ENCODE measurements around the gene MTFMT.
"Not testable (repeated sequence)": the region's sequence is repeated elsewhere in the genome, so short reads cannot be mapped to it uniquely, and the experiment has no call there.

Gene MTFMT

GRCh38 chr15:65059931-65060596 is 30.6 kb upstream of the MTFMT start:
- DNase-seq: no peak

- DNase-seq: no peak
Observed at GRCh38 chr15:65059369-65059750, 29.9 kb upstream of the MTFMT start.

GRCh38 chr15:65058394-65059368 is 29.2 kb upstream of the MTFMT start:
- DNase-seq: no peak

GRCh38 chr15:65057549-65057940 is 28.1 kb upstream of the MTFMT start:
- no peak for DNase-seq

- no peak for DNase-seq
Observed at GRCh38 chr15:65056868-65057548, 27.6 kb upstream of the MTFMT start.

GRCh38 chr15:65056106-65056505 is 26.7 kb upstream of the MTFMT start:
- no peak for DNase-seq

GRCh38 chr15:65055201-65055870 is 25.9 kb upstream of the MTFMT start:
- DNase-seq: no peak

GRCh38 chr15:65054333-65055200 is 25.1 kb upstream of the MTFMT start:
- peak; percentile 48 to 50 for DNase-seq

- no peak for DNase-seq
Observed at GRCh38 chr15:65052956-65053355, 23.5 kb upstream of the MTFMT start.

GRCh38 chr15:65051266-65051665 is 21.8 kb upstream of the MTFMT start:
- DNase-seq: no peak

- DNase-seq: no peak
Observed at GRCh38 chr15:65050270-65050669, 20.8 kb upstream of the MTFMT start.

- DNase-seq: peak; percentile 88 to 92
Observed at GRCh38 chr15:65049418-65049840, 20.0 kb upstream of the MTFMT start.

- DNase-seq: no peak
Observed at GRCh38 chr15:65048241-65048640, 18.8 kb upstream of the MTFMT start.

GRCh38 chr15:65044724-65045481 is 15.5 kb upstream of the MTFMT start, which contains the start of gene SLC51B:
TSS of gene SLC51B (plus strand) at chr15:65045387. CDS start at chr15:65050005, 4,618 bp downstream.
- DNase-seq: no peak

- not testable (repeated sequence) for DNase-seq
Observed at GRCh38 chr15:65044218-65044617, 14.8 kb upstream of the MTFMT start.

- DNase-seq: no peak
Observed at GRCh38 chr15:65042776-65043327, 13.4 kb upstream of the MTFMT start.

GRCh38 chr15:65041787-65042186 is 12.3 kb upstream of the MTFMT start:
- DNase-seq: no peak

- no peak for DNase-seq
Observed at GRCh38 chr15:65040461-65040860, 11.0 kb upstream of the MTFMT start.

GRCh38 chr15:65038836-65039235 is 9.4 kb upstream of the MTFMT start:
- no peak for DNase-seq

- DNase-seq: no peak
Observed at GRCh38 chr15:65038428-65038827, 9.0 kb upstream of the MTFMT start.

- DNase-seq: no peak
Observed at GRCh38 chr15:65037309-65037708, 7.9 kb upstream of the MTFMT start.
